H9 (cell line): ENCODE measurements around the gene ITSN2. TPM values are rescaled to one million over a fixed set of nuclear protein-coding genes. Genes with fewer than 3 reads are reported as not detected.

Experiments
- DNase-seq: peaks from one replicate; pipeline ENCODE4 v3.0.0-alpha.2; 2017
- H2AFZ ChIP-seq: one replicate; pipeline ENCODE4 v1.6.1; 2013; ENCODE audit warnings: mild to moderate bottlenecking, low read length, control low read depth, moderate library complexity
- H2AK5ac ChIP-seq: 2 replicates; pipeline ENCODE4 v1.6.1; 2013; ENCODE audit warnings: low read length, control low read depth, mixed read lengths; ENCODE audit not compliant: insufficient read length
- H2BK120ac ChIP-seq: one replicate; pipeline ENCODE4 v1.6.1; 2013; ENCODE audit warnings: low read depth, mild to moderate bottlenecking, low read length, control low read depth, inconsistent platforms; ENCODE audit not compliant: poor library complexity, severe bottlenecking
- H2BK12ac ChIP-seq: 2 replicates; pipeline ENCODE4 v1.6.1; 2013; ENCODE audit warnings: low read length, control low read depth, mixed read lengths, low read depth; ENCODE audit not compliant: insufficient read length
- H2BK15ac ChIP-seq: 2 replicates; pipeline ENCODE4 v1.6.1; 2013; ENCODE audit warnings: low read depth, low read length, control low read depth
- H2BK20ac ChIP-seq: one replicate; pipeline ENCODE4 v1.6.1; 2013; ENCODE audit warnings: low read depth, mild to moderate bottlenecking, low read length, control low read depth, inconsistent platforms; ENCODE audit not compliant: poor library complexity, severe bottlenecking
- H2BK5ac ChIP-seq: 2 replicates; pipeline ENCODE4 v1.6.1; 2013; ENCODE audit warnings: low read length, control low read depth, mixed read lengths; ENCODE audit not compliant: insufficient read length
- H3K14ac ChIP-seq: 2 replicates; pipeline ENCODE4 v1.6.1; 2013; ENCODE audit warnings: low read length, control low read depth; ENCODE audit not compliant: insufficient read depth
- H3K18ac ChIP-seq: 2 replicates; pipeline ENCODE4 v1.6.1; 2013; ENCODE audit warnings: low read depth, mild to moderate bottlenecking, mixed read lengths, low read length, control low read depth; ENCODE audit not compliant: insufficient read length
- H3K23ac ChIP-seq: 2 replicates; pipeline ENCODE4 v1.6.1; 2013; ENCODE audit warnings: low read length, control low read depth, mixed read lengths, low read depth; ENCODE audit not compliant: insufficient read length
- H3K23me2 ChIP-seq: 2 replicates; pipeline ENCODE4 v1.6.1; 2013; ENCODE audit warnings: low read depth, mild to moderate bottlenecking, mixed read lengths, low read length, control low read depth; ENCODE audit not compliant: insufficient read length, poor library complexity, severe bottlenecking
- H3K27ac ChIP-seq: 2 replicates; pipeline ENCODE4 v1.5.1; 2013; ENCODE audit warnings: low read length, control low read depth, mixed read lengths, low read depth; ENCODE audit not compliant: insufficient read length
- H3K27me3 ChIP-seq: 2 replicates; pipeline ENCODE4 v1.6.1; 2013; ENCODE audit warnings: low read length, control low read depth, inconsistent platforms; ENCODE audit not compliant: insufficient read depth
- H3K4ac ChIP-seq: 2 replicates; pipeline ENCODE4 v1.6.1; 2013; ENCODE audit warnings: low read depth, mild to moderate bottlenecking, control low read depth, inconsistent platforms, low read length, moderate library complexity
- H3K4me1 ChIP-seq: 2 replicates; pipeline ENCODE4 v1.6.1; 2013; ENCODE audit warnings: low read length, control low read depth, inconsistent platforms; ENCODE audit not compliant: insufficient read depth
- H3K4me2 ChIP-seq: 2 replicates; pipeline ENCODE4 v1.6.1; 2013; ENCODE audit warnings: low read length, control low read depth, mixed read lengths; ENCODE audit not compliant: insufficient read length, insufficient read depth
- H3K56ac ChIP-seq: 2 replicates; pipeline ENCODE4 v1.6.1; 2013; ENCODE audit warnings: low read depth, mild to moderate bottlenecking, mixed read lengths, low read length, control low read depth; ENCODE audit not compliant: insufficient read length
- H3K79me1 ChIP-seq: 2 replicates; pipeline ENCODE4 v1.6.1; 2013; ENCODE audit warnings: low read depth, mild to moderate bottlenecking, moderate library complexity, low read length, control low read depth, inconsistent platforms; ENCODE audit not compliant: insufficient read depth, poor library complexity, severe bottlenecking
- H3K79me2 ChIP-seq: 2 replicates; pipeline ENCODE4 v1.6.1; 2013; ENCODE audit warnings: low read length, control low read depth, inconsistent platforms; ENCODE audit not compliant: insufficient read depth
- H3K9ac ChIP-seq: 2 replicates; pipeline ENCODE4 v1.6.1; 2013; ENCODE audit warnings: low read length, control low read depth, mixed read lengths; ENCODE audit not compliant: insufficient read length; ENCODE audit errors: extremely low read depth
- H3K9me3 ChIP-seq: one replicate; pipeline ENCODE4 v1.6.1; 2013; ENCODE audit warnings: low read depth, low read length, inconsistent platforms; ENCODE audit not compliant: control insufficient read depth
- H3T11ph ChIP-seq: one replicate; pipeline ENCODE4 v1.6.1; 2013; ENCODE audit warnings: mild to moderate bottlenecking, low read length, control low read depth, inconsistent platforms
- H4K20me1 ChIP-seq: one replicate; pipeline ENCODE4 v1.6.1; 2013; ENCODE audit not compliant: control insufficient read depth, insufficient read length, insufficient read depth
- H4K5ac ChIP-seq: 2 replicates; pipeline ENCODE4 v1.6.1; 2013; ENCODE audit warnings: low read depth, mild to moderate bottlenecking, mixed read lengths, low read length, control low read depth; ENCODE audit not compliant: insufficient read length
- H4K8ac ChIP-seq: replicated peaks from 2 replicates; pipeline ENCODE4 v1.6.1; 2013; ENCODE audit warnings: low read length, control low read depth, mixed read lengths, low read depth; ENCODE audit not compliant: insufficient read length
- H4K91ac ChIP-seq: 2 replicates; pipeline ENCODE4 v1.6.1; 2013; ENCODE audit warnings: low read depth, mild to moderate bottlenecking, moderate library complexity, mixed read lengths, low read length, control low read depth; ENCODE audit not compliant: insufficient read length
- H3K27ac Mint-ChIP-seq, 3 experiments: 2 replicates in 2 of 3; 3 replicates in 1 of 3; pipeline ENCODE4 v1.8.0; 2020 to 2021; ENCODE audit warnings: mixed read lengths in 3 of 3, mild to moderate bottlenecking in 1 of 3, moderate library complexity in 1 of 3
- H3K27me3 Mint-ChIP-seq: 2 replicates; pipeline ENCODE4 v1.8.0; 2021; ENCODE audit warnings: low read depth, mild to moderate bottlenecking, moderate library complexity, mixed read lengths
- H3K36me3 Mint-ChIP-seq, 3 experiments: 2 replicates in 2 of 3; 3 replicates in 1 of 3; pipeline ENCODE4 v1.8.0; 2020 to 2021; ENCODE audit warnings: low read depth in 3 of 3, mixed read lengths in 3 of 3; ENCODE audit not compliant: insufficient read depth in 1 of 3
- H3K4me1 Mint-ChIP-seq, 2 experiments: 2 replicates each; pipeline ENCODE4 v1.8.0; 2020; ENCODE audit warnings: mixed read lengths in 2 of 2
- H3K4me3 Mint-ChIP-seq, 2 experiments: 2 replicates in 1 of 2; 3 replicates in 1 of 2; pipeline ENCODE4 v1.8.0; 2020 to 2021; ENCODE audit warnings: mild to moderate bottlenecking in 2 of 2, mixed read lengths in 2 of 2, moderate library complexity in 1 of 2
- H3K9me3 Mint-ChIP-seq, 2 experiments: 2 replicates in 1 of 2; 3 replicates in 1 of 2; pipeline ENCODE4 v1.8.0; 2020; ENCODE audit warnings: mild to moderate bottlenecking in 2 of 2, mixed read lengths in 2 of 2, moderate library complexity in 1 of 2
- WGBS: extraction: QIAGEN DNeasy Blood & Tissue Kit; methylation state at CpG from one replicate; pipeline ENCODE4 v1.1.7; 2013; ENCODE audit warnings: missing lambda C conversion rate, low lambda C conversion rate, mixed read lengths; ENCODE audit not compliant: insufficient read length; ENCODE audit errors: extremely low coverage; 5-methylcytosine and 5-hydroxymethylcytosine counted together
- total RNA-seq: library from RNA; stranded (reverse); gene quantifications from 2 replicates; pipeline ENCODE4 v1.2.1, GENCODE V29; 2021
- TF ChIP-seq, protein P1 (sequence below): fragments of 200-600 bp; sonication (generic); conservative IDR thresholded peaks from 3 replicates; pipeline ENCODE4 v1.8.0; 2021; ENCODE audit warnings: antibody characterized with exemption, mild to moderate bottlenecking

The ITSN2 gene
- total RNA-seq, 1 experiment from 2014 or later, result 17.0 TPM

DNA sequence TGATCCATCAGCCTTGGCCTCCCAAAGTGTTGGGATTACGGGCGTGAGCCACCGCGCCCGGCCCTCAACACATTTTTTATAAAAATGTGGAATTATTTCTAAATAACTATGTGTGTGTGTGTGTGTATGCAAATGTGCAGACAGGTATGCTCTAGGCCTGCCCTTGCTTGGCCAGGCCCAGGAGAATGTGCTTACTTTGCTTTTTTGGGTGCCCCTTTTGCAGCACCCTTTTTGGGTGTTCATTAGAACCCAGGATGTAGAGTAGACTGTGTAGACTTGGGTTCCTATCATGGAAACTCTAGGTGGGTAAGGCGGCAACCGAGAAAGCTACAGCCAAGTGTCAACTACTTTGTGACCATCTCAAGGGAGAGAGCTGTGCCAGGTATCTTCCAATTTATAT, 11.7 kb upstream of the ITSN2 start:
- no peak overlapping the region for H4K91ac ChIP-seq
- no peak overlapping the region for H2BK120ac ChIP-seq
- H3K4me3 Mint-ChIP-seq, result no peak overlapping the region
- H2AK5ac ChIP-seq, result no peak overlapping the region
- no peak overlapping the region for H3K4ac ChIP-seq
- TF ChIP-seq, protein P1, sequence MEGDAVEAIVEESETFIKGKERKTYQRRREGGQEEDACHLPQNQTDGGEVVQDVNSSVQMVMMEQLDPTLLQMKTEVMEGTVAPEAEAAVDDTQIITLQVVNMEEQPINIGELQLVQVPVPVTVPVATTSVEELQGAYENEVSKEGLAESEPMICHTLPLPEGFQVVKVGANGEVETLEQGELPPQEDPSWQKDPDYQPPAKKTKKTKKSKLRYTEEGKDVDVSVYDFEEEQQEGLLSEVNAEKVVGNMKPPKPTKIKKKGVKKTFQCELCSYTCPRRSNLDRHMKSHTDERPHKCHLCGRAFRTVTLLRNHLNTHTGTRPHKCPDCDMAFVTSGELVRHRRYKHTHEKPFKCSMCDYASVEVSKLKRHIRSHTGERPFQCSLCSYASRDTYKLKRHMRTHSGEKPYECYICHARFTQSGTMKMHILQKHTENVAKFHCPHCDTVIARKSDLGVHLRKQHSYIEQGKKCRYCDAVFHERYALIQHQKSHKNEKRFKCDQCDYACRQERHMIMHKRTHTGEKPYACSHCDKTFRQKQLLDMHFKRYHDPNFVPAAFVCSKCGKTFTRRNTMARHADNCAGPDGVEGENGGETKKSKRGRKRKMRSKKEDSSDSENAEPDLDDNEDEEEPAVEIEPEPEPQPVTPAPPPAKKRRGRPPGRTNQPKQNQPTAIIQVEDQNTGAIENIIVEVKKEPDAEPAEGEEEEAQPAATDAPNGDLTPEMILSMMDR, result no peak
- no CpG with 5 or more reads among the region's 7 CpGs for WGBS
- DNase-seq, result no peak
- no peaks in the 10 kb centered on the region for H3K9me3 ChIP-seq
- no peaks in the 10 kb centered on the region for H3K36me3 Mint-ChIP-seq
- no peak overlapping the region for H3K14ac ChIP-seq
- H3K27ac ChIP-seq, result no peak overlapping the region
- no peak overlapping the region for H4K8ac ChIP-seq
- H3K4me2 ChIP-seq, result no peak overlapping the region
- H3K27me3 Mint-ChIP-seq, result no peaks in the 10 kb centered on the region
- no peak overlapping the region for H2BK12ac ChIP-seq
- no peaks in the 10 kb centered on the region for H4K20me1 ChIP-seq
- no peaks in the 10 kb centered on the region for H3K23me2 ChIP-seq
- H2AFZ ChIP-seq, result no peak overlapping the region
- H3K23ac ChIP-seq, result no peak overlapping the region
- no peaks in the 10 kb centered on the region for H3K79me2 ChIP-seq
- no peak overlapping the region for H2BK5ac ChIP-seq
- no peaks in the 10 kb centered on the region for H3K79me1 ChIP-seq
- no peak overlapping the region for H4K5ac ChIP-seq
- no peaks in the 10 kb centered on the region for H3K4me1 Mint-ChIP-seq
- H3K4me1 ChIP-seq, result no peaks in the 10 kb centered on the region
- no peak overlapping the region for H3K27ac Mint-ChIP-seq
- no peak overlapping the region for H3K9ac ChIP-seq
- H3K9me3 Mint-ChIP-seq, result no peaks in the 10 kb centered on the region
- no peak overlapping the region for H3K18ac ChIP-seq
- no peaks in the 10 kb centered on the region for H3K27me3 ChIP-seq
- H2BK15ac ChIP-seq, result no peak overlapping the region
- H3T11ph ChIP-seq, result no peak overlapping the region
- H2BK20ac ChIP-seq, result no peak overlapping the region
- H3K56ac ChIP-seq, result no peak overlapping the region
